ENCODE data around the gene JAKMIP3. TPM values are rescaled to one million over a fixed set of nuclear protein-coding genes. Genes with fewer than 3 reads are reported as not detected.

The JAKMIP3 gene
- total and polyA plus RNA-seq, 10 of the 15 experiments (the other 5 are each of a cell fraction or from before 2014, with no cell fraction given): 0.01 TPM; not detected in 7

- Histone ChIP-seq H3K9me3 (replicated peaks; ENCODE audit: control insufficient read depth, insufficient read depth, low read length) (no peaks in the 10 kb centered on the region), H3K79me2 (ENCODE audit: control insufficient read depth, insufficient read depth, low read length) (no peaks in the 10 kb centered on the region), H3K4me1 (ENCODE audit: control insufficient read depth, insufficient read depth, low read length) (no peaks in the 10 kb centered on the region), H3K4me3 (no peak overlapping the region), H3K9ac (ENCODE audit: control insufficient read depth, insufficient read depth, low read length) (no peak overlapping the region), H3K27me3 (replicated peaks in 1 of 2; ENCODE audit: control insufficient read depth in 2 of 2, insufficient read depth in 2 of 2, low read length in 1 of 2) (peaks cover 2 to 4% of the 10 kb centered on the region in 2 experiments; a peak in 3 of 4 replicates), H3K36me3 (ENCODE audit: control insufficient read depth in 2 of 2, insufficient read depth in 2 of 2, low read length in 1 of 2) (no peaks in the 10 kb centered on the region), H4K20me1 (ENCODE audit: control insufficient read depth, insufficient read depth) (no peaks in the 10 kb centered on the region), H3K4me2 (ENCODE audit: control insufficient read depth, insufficient read depth) (no peak overlapping the region), H2AFZ (ENCODE audit: control insufficient read depth, low read depth, low read length) (no peak overlapping the region), H3K27ac (ENCODE audit: control insufficient read depth, insufficient read depth) (no peak overlapping the region)
- TF ChIP-seq ZSCAN29 (IDR thresholded peaks at IDR 0.05) (no peak), YY1 (IDR thresholded peaks at IDR 0.05; ENCODE audit: low read depth, low read length) (no peak), MEF2A (IDR thresholded peaks at IDR 0.05; ENCODE audit: insufficient read depth, low read depth, low read length) (no peak), RAD51 (IDR thresholded peaks at IDR 0.05) (no peak), MTA2 (IDR thresholded peaks at IDR 0.05; ENCODE audit: low read depth) (no peak), MTA3 (IDR thresholded peaks at IDR 0.05; ENCODE audit: borderline replicate concordance, low read length) (no peak), HSF1 (IDR thresholded peaks at IDR 0.05; ENCODE audit: low read depth, low read length) (no peak), DPF2 (IDR thresholded peaks at IDR 0.05) (no peak), GABPA (IDR thresholded peaks at IDR 0.05; ENCODE audit: low read depth) (no peak)
- DNase-seq (ENCODE audit: low read depth, low spot score): no peak
- POLR2A ChIA-PET: no interaction called here
- RAD21 ChIA-PET (ENCODE audit: unreplicated experiment): no interaction called here
- intact Hi-C loops (cut with micrococcal nuclease; ENCODE audit: unreplicated experiment): no loop called here
- CTCF ChIA-PET: no interaction called here
- BruUV-seq (replicated peaks): no TSS peak
- SMC1A ChIA-PET (ENCODE audit: uncharacterized antibody, unreplicated experiment): no interaction called here
- ATAC-seq: no peak
- 28% methylated on average over 10 of the region's 10 CpGs for WGBS (ENCODE audit: insufficient coverage, insufficient replicate concordance, low lambda C conversion rate, missing lambda C conversion rate)
- in situ Hi-C loops (cut with MboI): no loop called here
- FAIRE-seq: no peak
Measured at GRCh38 chr10:132037676-132037975, 28.1 kb upstream of the JAKMIP3 start.

GRCh38 chr10:132039371-132039770 lies 26.4 kb upstream of the JAKMIP3 start:
- Histone ChIP-seq H4K20me1 (ENCODE audit: control insufficient read depth, insufficient read depth) (no peaks in the 10 kb centered on the region), H3K4me2 (ENCODE audit: control insufficient read depth, insufficient read depth) (no peak overlapping the region), H3K36me3 (ENCODE audit: control insufficient read depth in 2 of 2, insufficient read depth in 2 of 2, low read length in 1 of 2) (no peaks in the 10 kb centered on the region), H3K27ac (ENCODE audit: control insufficient read depth, insufficient read depth) (no peak overlapping the region), H3K4me3 (no peak overlapping the region), H3K79me2 (ENCODE audit: control insufficient read depth, insufficient read depth, low read length) (no peaks in the 10 kb centered on the region), H2AFZ (ENCODE audit: control insufficient read depth, low read depth, low read length) (no peak overlapping the region), H3K27me3 (replicated peaks in 1 of 2; ENCODE audit: control insufficient read depth in 2 of 2, insufficient read depth in 2 of 2, low read length in 1 of 2) (peaks cover 2 to 4% of the 10 kb centered on the region in 2 experiments; a peak in 3 of 4 replicates), H3K9me3 (replicated peaks; ENCODE audit: control insufficient read depth, insufficient read depth, low read length) (no peaks in the 10 kb centered on the region), H3K9ac (ENCODE audit: control insufficient read depth, insufficient read depth, low read length) (no peak overlapping the region), H3K4me1 (ENCODE audit: control insufficient read depth, insufficient read depth, low read length) (no peaks in the 10 kb centered on the region)
- DNase-seq (ENCODE audit: low read depth, low spot score) (no peak), ATAC-seq (no peak), FAIRE-seq (no peak)
- WGBS (ENCODE audit: insufficient coverage, insufficient replicate concordance, low lambda C conversion rate, missing lambda C conversion rate): 30% methylated on average over 8 of the region's 8 CpGs
- no TSS peak for BruUV-seq (replicated peaks)
- ChIA-PET CTCF (no interaction called here), SMC1A (ENCODE audit: uncharacterized antibody, unreplicated experiment) (no interaction called here), POLR2A (no interaction called here), RAD21 (ENCODE audit: unreplicated experiment) (no interaction called here)
- in situ Hi-C loops (cut with MboI) (no loop called here), intact Hi-C loops (cut with micrococcal nuclease; ENCODE audit: unreplicated experiment) (no loop called here)
- TF ChIP-seq ZNF622 (IDR thresholded peaks at IDR 0.05) (no peak), ZNF592 (IDR thresholded peaks at IDR 0.05) (no peak), MEF2B (IDR thresholded peaks at IDR 0.05; ENCODE audit: partially characterized antibody, poor library complexity, severe bottlenecking) (no peak), SMAD5 (IDR thresholded peaks at IDR 0.05; ENCODE audit: low read depth) (no peak), ZSCAN29 (IDR thresholded peaks at IDR 0.05) (no peak), BMI1 (IDR thresholded peaks at IDR 0.05; ENCODE audit: borderline replicate concordance) (no peak)

Data from GM12878 (cell line).